B cell (primary cell): ENCODE results near the gene ATXN1.

Experiments used
- EZH2 ChIP-seq: IDR thresholded peaks from 2 replicates; pipeline ENCODE4 v1.6.1; 2012; ENCODE audit warnings: borderline replicate concordance, low read depth, mild to moderate bottlenecking, moderate library complexity, low read length; ENCODE audit not compliant: insufficient read depth, poor library complexity, severe bottlenecking
- TF ChIP-seq, protein P1 (sequence below): fragments of 200-600 bp; IDR thresholded peaks from one replicate; pipeline ENCODE4 v1.8.0; 2022; ENCODE audit warnings: antibody characterized with exemption, mild to moderate bottlenecking

DNA sequence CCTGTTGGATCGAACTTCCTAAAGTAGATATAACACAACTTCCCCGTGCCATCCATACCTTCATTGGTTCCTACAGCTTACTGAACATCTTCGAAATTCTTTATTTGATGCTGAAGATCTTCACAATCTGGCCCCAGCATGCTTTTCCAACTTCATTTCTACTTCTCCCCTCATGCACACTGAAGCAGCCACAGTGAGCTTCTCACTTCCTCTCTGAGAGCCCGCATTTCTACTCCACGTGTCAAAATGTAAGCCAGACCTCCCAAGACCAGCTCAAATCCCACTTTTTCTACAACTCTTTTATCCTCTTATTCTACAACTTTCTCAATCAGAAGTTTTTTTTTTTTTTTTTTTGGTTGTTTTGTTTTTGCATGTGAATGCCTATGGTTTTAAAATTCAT is 268.1 kb downstream of the ATXN1 start:
- TF ChIP-seq, protein P1, sequence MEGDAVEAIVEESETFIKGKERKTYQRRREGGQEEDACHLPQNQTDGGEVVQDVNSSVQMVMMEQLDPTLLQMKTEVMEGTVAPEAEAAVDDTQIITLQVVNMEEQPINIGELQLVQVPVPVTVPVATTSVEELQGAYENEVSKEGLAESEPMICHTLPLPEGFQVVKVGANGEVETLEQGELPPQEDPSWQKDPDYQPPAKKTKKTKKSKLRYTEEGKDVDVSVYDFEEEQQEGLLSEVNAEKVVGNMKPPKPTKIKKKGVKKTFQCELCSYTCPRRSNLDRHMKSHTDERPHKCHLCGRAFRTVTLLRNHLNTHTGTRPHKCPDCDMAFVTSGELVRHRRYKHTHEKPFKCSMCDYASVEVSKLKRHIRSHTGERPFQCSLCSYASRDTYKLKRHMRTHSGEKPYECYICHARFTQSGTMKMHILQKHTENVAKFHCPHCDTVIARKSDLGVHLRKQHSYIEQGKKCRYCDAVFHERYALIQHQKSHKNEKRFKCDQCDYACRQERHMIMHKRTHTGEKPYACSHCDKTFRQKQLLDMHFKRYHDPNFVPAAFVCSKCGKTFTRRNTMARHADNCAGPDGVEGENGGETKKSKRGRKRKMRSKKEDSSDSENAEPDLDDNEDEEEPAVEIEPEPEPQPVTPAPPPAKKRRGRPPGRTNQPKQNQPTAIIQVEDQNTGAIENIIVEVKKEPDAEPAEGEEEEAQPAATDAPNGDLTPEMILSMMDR: no peak
- no peak for TF ChIP-seq EZH2
